ENCODE results near the gene OR7D2. TPM values are rescaled to one million over a fixed set of nuclear protein-coding genes. Genes with fewer than 3 reads are reported as not detected.
A peak's percentile ranks its signal among the peaks of the same experiment; 100 is the strongest.

OR7D2 gene
- total and polyA plus RNA-seq, 10 donors: 0.02 to 0.03 TPM; not detected in 8

GRCh38 chr19:9140159-9140874, 38.5 kb upstream of the OR7D2 start, which contains the start of gene ZNF317:
TSS of gene ZNF317 (plus strand) at chr19:9140397. CDS start at chr19:9156017, 15,620 bp downstream.
- intact Hi-C loops (cut with DNase I; ENCODE audit: low total_unique reads): loop anchor here (10.0 kb wide), 1 partner anchor 64 kb away; no protein-coding TSS in a partner anchor
- TF ChIP-seq POLR2A (IDR thresholded peaks at IDR 0.05) (peak in 1 of 3 donors; percentile 28), CTCF (IDR thresholded peaks at IDR 0.05 in 8 of 11, conservative IDR thresholded peaks at IDR 0.05 in 3 of 11) (peak in 2 of 11 experiments; percentile 26 to 28), POLR2AphosphoS5 (IDR thresholded peaks at IDR 0.05) (peak; percentile 82 to 90 (median 86))

GRCh38 chr19:9144920-9145319, 33.9 kb upstream of the OR7D2 start:
- Histone ChIP-seq H3K27ac (no peak overlapping the region), H3K27me3 (replicated peaks in 1 of 7) (no peaks in the 10 kb centered on the region), H3K4me3 (no peak overlapping the region), H3K4me1 (peaks cover 13 to 52% (median 24%) of the 10 kb centered on the region in 6 donors), H3K36me3 (peaks cover 0 to 69% (median 17%) of the 10 kb centered on the region in 6 donors), H3K9me3 (peaks cover 12 to 55% (median 38%) of the 10 kb centered on the region in 8 donors)
- 95 to 99% (median 97%) methylated on average over 5 of the region's 5 CpGs for WGBS, 5 donors
- TF ChIP-seq CTCF (IDR thresholded peaks at IDR 0.05 in 8 of 11, conservative IDR thresholded peaks at IDR 0.05 in 3 of 11) (no peak), POLR2AphosphoS5 (IDR thresholded peaks at IDR 0.05) (no peak), POLR2A (IDR thresholded peaks at IDR 0.05) (no peak)
- DNase-seq: no peak
- intact Hi-C loops (cut with DNase I; ENCODE audit: low total_unique reads): loop anchor here (10.0 kb wide), 1 partner anchor 60 kb away; no protein-coding TSS in a partner anchor

More at GRCh38 chr19:9140159-9140874, 38.5 kb upstream of the OR7D2 start, which contains the start of gene ZNF317:
- H3K36me3 ChIP-seq: peaks cover 0 to 24% (median 9%) of the 10 kb centered on the region in 6 donors
- H3K27ac ChIP-seq: peak within 1 kb of the TSS; percentile 81 to 93 (median 90)
- no peaks in the 10 kb centered on the region for H3K27me3 ChIP-seq (replicated peaks in 1 of 7)
- DNase-seq: peak; percentile 95
- peak within 1 kb of the TSS; percentile 90 to 96 (median 93) for H3K4me3 ChIP-seq
- WGBS, 5 donors: 0 to 1% (median 0%) methylated on average over 40 to 43 of the region's 43 CpGs
- peaks cover 17 to 52% (median 34%) of the 10 kb centered on the region in 6 donors for H3K4me1 ChIP-seq
- peaks cover 10 to 26% (median 19%) of the 10 kb centered on the region in 8 donors for H3K9me3 ChIP-seq

- Histone ChIP-seq H3K4me3 (no peak overlapping the region), H3K27me3 (replicated peaks in 1 of 7) (no peaks in the 10 kb centered on the region), H3K9me3 (peaks cover 12 to 65% (median 43%) of the 10 kb centered on the region in 8 donors), H3K36me3 (peaks cover 0 to 83% (median 20%) of the 10 kb centered on the region in 6 donors), H3K4me1 (peaks cover 3 to 52% (median 15%) of the 10 kb centered on the region in 6 donors), H3K27ac (no peak overlapping the region)
- intact Hi-C loops (cut with DNase I; ENCODE audit: low total_unique reads): loop anchor here (10.0 kb wide), 1 partner anchor 58 kb away; no protein-coding TSS in a partner anchor
- DNase-seq: no peak
- WGBS, 5 donors: 83 to 100% (median 97%) methylated on average over 1 of the region's 1 CpG
- TF ChIP-seq POLR2A (IDR thresholded peaks at IDR 0.05): no peak
- no peak for TF ChIP-seq CTCF (IDR thresholded peaks at IDR 0.05 in 8 of 11, conservative IDR thresholded peaks at IDR 0.05 in 3 of 11)
- no peak for TF ChIP-seq POLR2AphosphoS5 (IDR thresholded peaks at IDR 0.05)
These were observed 31.9 kb upstream of the OR7D2 start for GRCh38 chr19:9146882-9147281.

GRCh38 chr19:9148697-9149096, 30.1 kb upstream of the OR7D2 start:
- Histone ChIP-seq H3K36me3 (peaks cover 0 to 93% (median 33%) of the 10 kb centered on the region in 6 donors), H3K4me1 (peaks cover 0 to 35% (median 4%) of the 10 kb centered on the region in 6 donors), H3K4me3 (no peak overlapping the region), H3K27me3 (replicated peaks in 1 of 7) (no peaks in the 10 kb centered on the region), H3K9me3 (peaks cover 12 to 78% (median 58%) of the 10 kb centered on the region in 8 donors), H3K27ac (no peak overlapping the region)
- 83 to 94% (median 93%) methylated on average over 3 of the region's 3 CpGs for WGBS, 5 donors
- intact Hi-C loops (cut with DNase I; ENCODE audit: low total_unique reads): loop anchor here (10.0 kb wide), 1 partner anchor 56 kb away; no protein-coding TSS in a partner anchor
- DNase-seq: no peak
- TF ChIP-seq CTCF (IDR thresholded peaks at IDR 0.05 in 8 of 11, conservative IDR thresholded peaks at IDR 0.05 in 3 of 11) (no peak), POLR2AphosphoS5 (IDR thresholded peaks at IDR 0.05) (no peak), POLR2A (IDR thresholded peaks at IDR 0.05) (no peak)
